NOMO-1 treated with dmso at 0.1 percent for 144 hours (cell line): ENCODE measurements around the gene KAZN.

ENCODE experiments used
- DNase-seq: peaks from one replicate; lab custom pipeline; 2025; ENCODE audit not compliant: unreplicated experiment; lab: John Stamatoyannopoulos, UW

KAZN gene

GRCh38 chr1:14924455-14925331, 326.2 kb downstream of the KAZN start:
- no peak for DNase-seq

- no peak for DNase-seq
Observed at GRCh38 chr1:14925336-14926136, 327.1 kb downstream of the KAZN start.

- DNase-seq: no peak
Observed at GRCh38 chr1:14926229-14926628, 327.7 kb downstream of the KAZN start.

- no peak for DNase-seq
Observed at GRCh38 chr1:14926818-14927575, 328.5 kb downstream of the KAZN start.

- DNase-seq: no peak
Observed at GRCh38 chr1:14928412-14928811, 329.9 kb downstream of the KAZN start.

GRCh38 chr1:14928886-14929546, 330.5 kb downstream of the KAZN start:
- no peak for DNase-seq

GRCh38 chr1:14929547-14930246, 331.2 kb downstream of the KAZN start:
- no peak for DNase-seq

GRCh38 chr1:14930247-14930965, 331.9 kb downstream of the KAZN start:
- DNase-seq: no peak

GRCh38 chr1:14932034-14932638, 333.7 kb downstream of the KAZN start:
- no peak for DNase-seq

GRCh38 chr1:14934867-14935266, 336.4 kb downstream of the KAZN start:
- DNase-seq: no peak

GRCh38 chr1:14936815-14937214, 338.3 kb downstream of the KAZN start:
- no peak for DNase-seq

- no peak for DNase-seq
Observed at GRCh38 chr1:14937288-14937949, 338.9 kb downstream of the KAZN start.

GRCh38 chr1:14939527-14940284, 341.2 kb downstream of the KAZN start:
- DNase-seq: no peak

- DNase-seq: no peak
Observed at GRCh38 chr1:14940285-14940870, 341.9 kb downstream of the KAZN start.

- no peak for DNase-seq
Observed at GRCh38 chr1:14941864-14942263, 343.4 kb downstream of the KAZN start.

- DNase-seq: no peak
Observed at GRCh38 chr1:14944471-14944985, 346.0 kb downstream of the KAZN start.
